Stimulated activated CD8-positive, alpha-beta memory T cell treated with anti-CD3 and anti-CD28 coated beads, Interleukin-12 subunit alpha, Interleukin-12 subunit beta, amount 100 ng/mL, for 1 hour (primary cell): ENCODE measurements around the gene PPL.
"Not testable (repeated sequence)": the region's sequence is repeated elsewhere in the genome, so short reads cannot be mapped to it uniquely, and the experiment has no call there.

Source experiments
- DNase-seq: peaks from one replicate; pipeline ENCODE4 v3.0.0-alpha.2; 2020; ENCODE audit warnings: low read depth

PPL gene

DNA sequence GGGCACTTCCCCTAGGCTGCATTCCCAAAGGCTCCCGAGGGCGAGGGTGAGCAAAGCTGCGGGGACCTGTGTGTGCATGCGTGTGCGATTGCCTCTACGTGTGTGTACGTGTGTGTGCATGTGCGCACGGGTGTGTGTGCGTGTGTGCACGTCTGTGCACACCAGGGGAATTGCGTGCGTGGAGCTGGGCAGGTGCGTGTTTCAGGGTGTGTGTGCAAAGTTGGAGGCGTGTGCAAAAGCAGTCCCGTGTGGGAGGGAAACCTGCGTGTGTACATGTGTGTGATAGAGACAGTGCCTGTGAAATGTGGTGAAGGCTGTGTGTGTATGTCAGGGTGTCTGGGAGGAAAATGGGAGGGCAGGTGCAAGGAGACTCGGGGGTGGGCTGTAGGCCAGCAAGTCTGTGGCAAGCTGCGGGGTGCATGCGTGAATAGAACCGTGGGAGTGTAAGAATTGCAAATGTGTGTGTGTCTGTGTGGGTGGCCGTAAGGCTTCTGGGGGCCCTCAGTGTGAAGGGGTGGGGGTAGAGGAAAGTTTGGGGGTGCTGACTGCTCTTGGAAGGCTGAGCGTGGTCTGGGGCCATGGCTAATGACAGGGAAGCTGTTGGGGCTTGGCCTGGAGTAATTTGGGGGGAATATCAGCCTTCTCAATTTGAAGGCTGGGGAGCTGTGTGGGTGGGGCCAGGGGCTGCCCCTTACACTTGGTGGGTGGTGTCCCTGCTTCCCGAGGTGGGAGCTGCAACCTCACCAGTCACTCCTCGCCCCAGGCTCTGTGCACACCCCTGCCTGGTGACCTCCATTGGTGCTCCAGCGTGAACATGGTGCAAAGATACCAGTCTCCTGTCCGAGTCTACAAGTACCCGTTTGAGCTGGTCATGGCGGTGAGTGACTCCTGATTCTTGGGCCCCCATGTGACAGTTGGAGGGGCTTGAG is 21.8 kb upstream of the PPL start:
- no peak for DNase-seq

DNA sequence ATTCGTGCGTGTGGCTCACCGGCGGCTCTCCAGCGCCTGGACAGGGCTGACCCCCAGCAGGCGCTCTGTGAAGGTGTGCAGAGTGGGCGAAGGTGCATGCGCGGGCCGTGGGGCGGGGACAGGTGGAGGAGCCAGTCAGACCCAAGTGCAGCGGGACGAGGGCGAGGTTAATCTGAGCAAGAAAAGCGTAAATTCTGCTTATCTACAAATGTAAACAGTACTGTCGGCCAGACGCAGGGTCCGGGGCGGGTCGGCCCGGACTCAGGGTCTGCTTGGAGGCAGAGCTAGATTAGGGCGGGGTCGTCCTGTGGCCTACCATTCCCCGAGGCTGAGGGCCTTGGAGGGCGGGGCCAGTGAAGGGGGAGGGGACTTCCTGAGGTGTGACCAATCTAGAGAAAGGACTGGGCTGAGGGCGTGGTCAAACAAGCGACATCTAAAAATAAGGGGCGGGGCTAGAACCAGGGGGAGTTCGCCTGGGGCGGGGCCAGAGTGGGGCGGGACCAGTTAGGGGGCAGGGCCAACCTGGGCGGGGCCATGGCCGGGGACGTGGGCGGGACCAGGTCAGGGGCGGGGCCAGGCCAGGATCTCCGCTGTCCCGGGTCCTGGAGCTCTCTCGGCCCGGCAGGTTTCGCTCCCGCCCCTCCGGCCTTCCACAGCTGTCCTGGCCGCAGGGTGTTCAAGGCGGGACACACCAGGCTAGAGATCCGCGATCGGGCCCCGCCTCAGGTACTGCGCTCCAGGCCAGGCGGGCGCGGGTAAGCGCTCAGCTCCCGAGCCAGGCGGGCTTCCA is 21.0 kb upstream of the PPL start, which contains the start of gene SEC14L5:
Gene SEC14L5, plus strand, starts transcription at position 611 of the 790 bp plus-strand sequence. CDS start 994 bp downstream, outside the sequence.
- peak; percentile 75 for DNase-seq

DNA sequence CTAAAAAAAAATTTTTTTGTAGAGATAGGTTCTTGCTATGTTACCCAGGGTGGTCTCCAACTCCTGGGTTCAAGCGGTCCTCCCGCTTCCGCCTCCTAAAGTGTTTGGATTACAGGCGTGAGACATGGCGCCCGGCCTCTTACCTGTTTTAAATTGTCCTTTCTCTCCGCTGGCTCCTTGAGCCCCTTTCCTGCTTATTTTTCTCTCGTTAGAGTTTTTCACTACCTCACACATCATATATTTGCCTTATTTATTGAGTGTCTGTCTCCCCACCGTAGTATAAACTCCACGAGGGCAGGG is 20.4 kb upstream of the PPL start:
- no peak for DNase-seq

DNA sequence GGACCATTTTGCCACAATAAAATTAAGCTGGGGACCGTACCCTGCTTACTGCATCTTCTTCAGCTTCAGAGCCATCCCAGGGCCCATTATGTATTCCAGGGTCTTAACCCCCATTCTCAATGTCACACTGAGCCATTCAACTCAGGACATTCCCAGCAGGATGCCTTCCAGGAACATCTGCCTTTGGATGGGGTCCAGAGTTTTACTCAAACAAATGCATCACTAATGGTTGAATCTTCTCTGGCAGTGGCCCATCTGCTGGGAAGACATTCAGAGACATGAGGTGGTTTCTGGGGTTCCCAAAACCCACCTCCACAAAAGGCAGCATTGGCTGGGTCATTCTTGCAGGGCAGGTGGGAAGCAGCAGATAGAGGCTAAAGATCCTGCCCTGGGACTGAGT is 17.8 kb upstream of the PPL start:
- no peak for DNase-seq

DNA sequence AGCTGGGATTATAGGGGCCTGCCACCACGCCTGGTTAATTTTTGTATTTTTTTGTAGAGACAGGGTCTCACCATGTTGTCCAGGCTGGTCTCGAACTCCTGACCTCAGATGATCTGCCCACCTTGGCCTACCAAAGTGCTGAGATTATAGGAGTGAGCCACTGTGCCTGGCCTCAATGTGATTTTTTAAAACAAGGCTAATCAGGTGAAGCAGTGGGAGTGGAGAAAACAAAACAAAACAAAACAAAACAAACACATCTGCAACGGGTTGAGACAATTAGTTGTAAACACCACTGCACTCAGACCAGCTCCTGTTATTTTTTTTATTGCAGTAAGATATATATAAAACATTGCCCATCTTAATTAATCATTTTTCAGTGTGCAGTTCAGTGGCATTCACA is 14.6 kb upstream of the PPL start:
- not testable (repeated sequence) for DNase-seq

DNA sequence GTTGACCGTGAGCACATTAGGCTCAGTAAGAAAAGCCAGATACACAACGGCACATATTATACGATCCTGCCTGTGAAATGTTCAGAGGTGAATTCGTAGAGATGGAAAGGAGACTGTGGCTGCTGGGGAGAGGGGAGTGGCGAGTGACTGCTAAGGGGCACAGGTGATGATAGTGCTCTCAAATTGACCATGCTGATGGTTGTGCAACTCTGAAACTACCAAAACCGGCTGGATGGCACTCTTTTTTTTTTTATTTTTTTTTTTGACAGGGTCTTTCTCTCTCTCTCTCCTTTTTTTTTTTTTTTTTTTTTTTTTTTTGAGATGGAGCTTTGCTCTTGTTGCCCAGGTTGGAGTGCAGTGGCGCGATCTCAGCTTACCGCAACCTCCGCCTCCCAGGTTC is 13.0 kb upstream of the PPL start:
- no peak for DNase-seq

DNA sequence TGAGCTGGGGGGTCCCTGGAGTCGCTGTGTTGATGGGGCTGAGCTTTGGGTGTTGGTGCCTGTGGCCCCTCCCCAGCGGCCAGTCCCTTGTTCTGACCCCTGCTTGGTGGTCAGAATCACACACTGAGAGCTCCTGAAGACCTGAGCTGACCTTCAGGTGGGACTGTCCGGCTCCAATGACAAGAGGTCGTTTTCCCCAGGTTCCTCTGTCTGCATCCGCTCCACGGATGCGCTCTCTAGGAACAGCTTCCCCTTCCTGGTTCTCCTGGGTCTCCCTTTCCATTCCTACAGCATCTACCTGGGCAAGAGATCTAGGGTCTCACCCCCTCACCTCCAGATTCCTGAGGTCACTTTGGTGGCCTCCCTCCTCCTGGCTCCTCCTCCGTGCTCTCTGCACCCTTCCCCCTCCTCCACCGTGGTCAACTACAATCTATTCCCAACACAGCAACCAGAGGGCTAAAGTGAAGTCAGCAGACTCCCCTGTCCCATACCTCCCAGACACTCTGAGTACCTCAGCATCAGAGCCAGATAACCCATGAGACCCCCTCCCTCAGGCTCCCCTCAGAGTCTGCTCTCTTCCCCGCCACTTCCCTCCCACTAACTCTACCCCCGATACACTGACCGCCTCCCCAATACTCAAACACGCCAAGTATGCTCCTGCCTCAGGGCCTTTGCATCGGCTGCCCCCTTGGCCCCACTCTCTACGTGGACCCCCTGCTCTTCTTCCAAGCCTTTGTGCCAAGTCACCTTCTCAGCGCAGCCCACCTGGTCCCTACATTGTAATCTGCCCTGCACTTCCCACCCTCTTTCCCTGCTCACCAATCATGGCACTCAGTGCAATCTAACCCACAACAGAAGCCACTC is 12.2 kb upstream of the PPL start:
- no peak for DNase-seq

DNA sequence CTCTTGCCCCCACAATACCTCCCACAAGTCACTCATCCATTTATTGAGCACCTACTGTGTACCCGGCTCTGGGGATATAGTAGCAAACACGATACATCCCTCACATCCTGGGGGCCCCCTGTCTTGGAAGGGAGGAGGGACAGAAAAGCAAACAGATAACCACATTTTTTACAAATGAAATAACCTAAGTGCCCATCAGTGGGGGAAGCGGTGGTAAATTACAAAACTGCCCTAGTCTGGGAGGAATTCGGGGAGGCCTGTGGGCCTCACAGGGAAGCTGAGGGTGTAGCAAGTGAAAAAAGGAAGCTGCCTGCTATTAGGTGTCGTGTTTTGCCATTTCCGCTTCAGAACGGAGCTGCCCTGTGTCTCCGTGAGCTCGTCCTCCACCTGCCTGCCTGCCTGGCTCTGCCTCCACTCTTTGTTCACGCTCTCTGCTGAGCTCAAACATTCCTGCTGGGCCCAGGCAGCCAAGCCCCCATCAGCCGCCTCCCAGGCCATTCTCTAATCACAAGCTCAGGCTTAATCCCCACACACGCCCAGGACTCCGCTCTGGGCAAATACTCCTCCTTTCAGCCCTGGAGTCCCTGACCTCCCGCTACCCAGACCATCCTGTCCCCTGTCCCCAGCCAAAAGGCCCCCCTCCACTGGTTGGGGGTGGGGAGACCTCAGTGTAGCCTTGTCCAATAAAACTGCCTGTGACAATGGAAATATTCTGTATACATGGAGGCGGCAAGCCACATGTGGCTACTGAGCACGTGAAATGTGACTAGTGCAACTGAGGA is 11.0 kb upstream of the PPL start:
- no peak for DNase-seq

DNA sequence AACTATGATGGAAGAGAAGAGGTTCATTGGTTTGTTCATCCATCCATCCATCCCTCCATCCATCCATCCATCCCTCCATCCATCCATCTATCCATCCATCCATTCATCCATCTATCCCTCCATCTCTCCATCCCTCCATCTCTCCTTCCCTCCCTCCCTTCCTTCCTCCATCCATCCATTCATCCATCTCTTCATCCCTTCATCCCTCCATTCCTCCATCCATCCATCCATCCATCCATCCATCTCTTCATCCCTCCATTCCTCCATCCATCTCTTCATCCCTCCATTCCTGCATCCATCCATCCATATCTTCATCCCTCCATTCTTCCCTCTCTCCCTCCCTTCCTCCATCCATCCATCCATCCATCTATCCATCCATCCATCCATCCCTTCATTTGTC is 10.0 kb upstream of the PPL start:
- DNase-seq: no peak

DNA sequence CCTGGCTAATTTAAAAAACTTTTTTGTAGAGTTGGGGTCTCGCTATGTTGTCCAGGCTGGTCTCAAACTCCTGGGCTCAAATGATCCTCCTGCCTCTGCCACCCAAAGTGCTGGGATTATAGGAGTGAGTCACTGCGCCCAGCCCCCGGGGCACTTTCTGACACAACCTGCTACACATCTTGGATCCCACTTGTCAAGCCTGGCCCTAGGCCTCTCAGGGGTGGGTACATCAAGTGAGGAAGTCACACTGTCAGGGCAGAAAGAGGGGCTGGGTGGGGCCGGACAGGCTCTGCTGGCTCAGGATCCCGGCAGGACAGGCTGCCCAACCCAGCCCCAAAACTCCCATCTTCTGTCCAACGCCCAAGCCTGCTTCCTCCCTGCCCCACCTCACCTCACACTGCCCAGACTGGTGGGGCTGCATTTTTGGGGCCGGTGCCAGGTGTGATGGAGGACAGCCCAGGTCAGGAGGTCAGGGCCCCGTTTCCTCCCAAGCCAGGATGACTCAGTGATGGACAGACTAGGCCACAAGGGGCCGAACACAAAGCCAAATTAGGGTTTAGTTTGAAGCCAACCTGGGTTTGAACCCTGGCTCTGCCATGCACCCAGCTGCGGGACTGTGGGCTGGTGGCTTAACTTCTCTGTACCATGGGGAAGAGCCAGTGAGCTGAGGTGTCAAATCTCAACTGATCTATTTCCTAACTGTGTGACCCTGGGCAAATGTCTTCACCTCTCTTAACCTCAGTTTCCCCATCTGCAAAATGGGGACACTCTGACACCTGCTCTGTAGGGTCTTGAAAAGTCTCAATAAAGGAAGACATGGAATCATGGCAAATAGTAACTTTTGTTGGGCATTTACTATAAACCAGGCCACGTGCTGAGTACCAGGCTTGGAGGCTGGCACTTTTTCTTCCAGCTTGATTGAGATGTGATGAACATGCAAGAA is 8.9 kb upstream of the PPL start:
- DNase-seq: no peak

DNA sequence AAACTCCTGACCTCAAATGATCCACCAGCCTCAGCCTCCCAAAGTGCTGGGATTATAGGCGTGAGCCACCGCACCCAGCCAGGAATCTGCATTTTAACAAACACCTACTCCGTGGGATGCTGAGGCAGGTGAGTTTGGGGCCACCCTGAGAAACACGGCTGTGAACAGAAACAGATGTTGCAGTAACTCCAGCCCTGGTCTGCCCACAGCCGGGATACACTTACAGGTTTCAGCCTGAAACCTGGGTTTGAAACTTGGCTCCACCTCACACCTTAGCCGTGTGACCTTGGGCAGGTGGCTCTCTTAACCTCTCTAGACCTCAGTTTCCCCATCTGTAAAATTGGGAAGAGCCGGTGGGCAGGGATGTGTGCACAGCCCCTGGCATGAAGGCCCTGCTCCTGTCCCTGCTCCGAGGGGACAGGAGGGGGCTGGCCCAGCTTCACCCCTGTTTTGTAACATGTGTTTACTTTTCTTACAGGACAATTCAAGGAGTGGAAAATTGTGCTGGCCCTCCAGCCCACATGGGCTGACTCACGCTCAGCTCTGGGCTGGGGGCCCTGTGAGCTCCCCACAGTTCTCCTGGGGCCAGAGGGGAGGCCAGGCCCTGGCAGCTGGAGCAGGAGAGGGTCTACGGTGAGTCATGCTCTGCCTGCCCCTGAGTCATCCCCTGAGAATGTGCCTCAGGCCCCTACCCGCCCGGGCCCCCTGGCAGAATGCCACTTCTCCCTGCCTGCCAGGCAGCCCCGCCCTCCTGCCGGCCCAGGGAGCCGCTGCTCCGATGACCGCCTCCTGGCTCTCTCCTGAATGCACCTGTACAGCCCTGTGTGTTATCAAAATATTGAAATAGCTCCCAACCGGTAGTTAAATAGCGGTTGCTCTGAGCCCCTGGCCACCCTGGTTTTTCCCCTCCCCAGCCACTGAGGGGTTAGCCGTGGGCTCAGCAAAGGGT is 7.7 kb upstream of the PPL start:
- DNase-seq: no peak

DNA sequence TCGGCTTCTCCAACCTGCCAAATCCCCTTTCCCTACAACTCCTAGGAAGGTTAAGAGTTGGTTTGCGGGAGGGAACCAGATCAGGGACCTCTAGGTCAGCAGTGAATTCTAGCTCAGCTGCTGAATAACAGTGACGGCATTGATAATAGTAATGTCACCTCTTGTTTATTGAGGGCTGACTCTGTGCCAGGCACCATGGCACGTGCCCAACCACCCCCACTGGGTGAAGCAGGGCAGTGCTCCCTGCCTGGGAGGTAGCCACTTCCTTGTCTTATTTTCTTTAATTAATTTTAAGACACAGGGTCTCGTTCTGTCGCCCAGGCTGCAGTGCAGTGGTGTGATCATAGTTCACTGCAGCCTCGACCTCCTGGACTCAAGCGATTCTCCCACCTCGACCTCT is 5.5 kb upstream of the PPL start:
- DNase-seq: no peak

DNA sequence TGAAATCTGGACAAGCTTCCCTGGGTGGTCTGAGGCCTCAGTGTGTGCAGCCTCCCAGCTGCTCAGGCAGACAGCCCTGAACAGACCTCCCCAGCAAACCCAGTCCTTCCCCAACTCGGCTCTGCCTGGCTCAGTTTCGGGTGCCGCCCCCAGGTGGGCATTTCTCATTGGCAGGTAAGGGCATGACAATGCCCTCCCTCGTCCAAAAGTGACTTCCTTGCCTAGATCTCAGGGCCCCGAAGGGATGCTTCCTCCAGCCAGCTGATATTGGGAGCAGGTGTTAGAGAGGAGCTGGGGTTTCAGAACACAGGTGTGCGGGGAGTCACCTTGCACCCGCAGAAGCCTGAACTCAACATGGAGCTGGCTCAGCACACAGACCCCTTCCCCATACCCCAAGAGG is 3.8 kb upstream of the PPL start:
- no peak for DNase-seq

DNA sequence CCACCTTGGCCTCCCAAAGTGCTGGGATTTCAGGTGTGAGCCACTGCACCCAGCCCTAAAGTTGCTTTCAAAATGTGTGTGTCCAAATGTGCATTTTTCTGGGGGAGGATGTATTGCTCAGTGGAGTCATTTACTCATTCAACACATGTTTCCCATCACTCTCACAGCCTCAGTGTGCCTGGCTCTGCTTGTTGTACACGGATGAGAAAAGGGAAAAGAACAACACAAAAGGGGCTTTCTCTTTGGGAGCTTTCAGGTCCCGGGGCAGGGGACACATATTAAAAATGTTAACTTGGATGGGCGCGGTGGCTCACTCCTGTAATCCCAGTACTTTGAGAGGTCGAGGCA is 1.7 kb upstream of the PPL start:
- no peak for DNase-seq

DNA sequence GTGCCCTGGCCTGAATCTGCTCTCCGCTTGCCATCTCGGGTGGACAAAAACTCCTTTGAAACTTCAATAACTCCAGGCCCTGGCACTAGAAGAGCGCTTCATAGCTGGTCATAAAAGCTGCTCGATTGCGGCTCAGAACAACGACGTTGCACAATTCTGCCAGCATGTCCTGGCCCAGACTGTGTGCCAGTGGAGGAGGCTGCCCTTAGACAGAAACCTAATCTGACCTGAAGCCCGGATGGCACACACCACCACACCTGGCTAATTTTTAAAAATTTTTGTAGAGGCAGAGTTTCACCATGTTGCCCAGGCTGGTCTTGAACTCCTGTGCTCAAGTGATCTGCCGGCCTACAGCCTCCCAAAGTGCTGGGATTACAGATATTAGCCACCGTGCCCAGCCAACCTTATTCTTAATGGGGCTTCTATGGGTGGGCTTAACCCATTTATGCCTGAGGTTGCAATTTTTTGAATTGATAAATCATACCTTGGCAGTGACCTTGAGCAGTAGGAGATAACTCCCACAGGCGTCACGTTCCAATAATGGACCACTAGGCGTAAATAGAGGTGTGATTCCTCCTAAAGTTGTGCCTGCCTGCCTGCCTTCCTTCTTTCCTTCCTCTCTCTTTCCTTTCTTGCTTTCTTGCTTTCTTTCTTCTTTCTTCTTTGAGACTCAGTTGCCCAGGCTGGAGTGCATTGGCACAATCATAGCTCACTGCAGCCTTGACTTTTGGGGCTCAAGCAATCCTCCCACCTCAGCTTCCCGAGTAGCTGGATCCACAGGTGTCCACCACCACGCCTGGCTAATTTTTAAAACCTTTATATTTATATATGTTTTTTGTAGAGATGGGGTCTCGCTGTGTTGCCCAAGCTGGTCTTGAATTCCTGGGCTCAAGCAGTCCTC is 1.1 kb upstream of the PPL start:
- no peak for DNase-seq

DNA sequence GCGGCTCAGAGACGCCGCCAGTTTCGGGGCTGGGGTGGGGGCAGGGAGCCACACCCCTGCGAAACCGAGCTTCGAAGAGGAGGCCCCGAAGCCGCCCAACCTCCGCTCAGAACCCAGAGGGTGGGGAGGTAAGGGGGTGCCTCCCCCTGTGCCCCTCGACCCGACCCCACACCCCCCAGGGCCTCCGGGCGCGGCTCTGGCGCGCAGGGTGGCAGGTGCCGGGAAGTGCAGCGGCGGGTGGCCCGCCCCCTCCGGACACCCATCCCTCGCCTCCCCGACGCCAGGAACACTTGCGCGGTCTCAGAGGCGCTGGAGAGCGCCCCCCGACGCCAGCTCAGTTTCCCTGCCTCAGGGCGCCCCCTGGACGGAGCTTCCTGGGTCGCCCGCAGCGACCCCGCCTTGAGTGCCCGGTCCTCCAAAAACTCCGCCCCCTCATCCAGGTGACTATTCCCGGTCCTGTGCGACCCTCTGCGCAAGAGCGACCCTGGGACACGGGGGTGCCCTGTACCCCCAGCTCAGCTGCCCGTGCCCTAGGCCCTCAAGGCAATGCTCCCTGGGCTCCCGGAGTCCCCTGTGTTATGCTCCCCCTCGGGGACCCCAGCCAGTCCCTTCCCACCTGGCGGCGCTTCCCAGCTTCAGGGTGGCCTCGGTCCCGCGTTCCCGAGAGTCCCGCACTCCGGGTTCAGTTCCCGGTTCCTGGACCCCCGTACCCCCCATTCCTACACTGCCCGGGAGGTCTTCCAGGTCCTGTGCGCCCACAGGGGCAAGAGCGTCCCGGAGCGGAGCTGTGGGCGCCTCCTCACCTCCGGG is 562 bp downstream of the PPL start:
- no peak for DNase-seq

DNA sequence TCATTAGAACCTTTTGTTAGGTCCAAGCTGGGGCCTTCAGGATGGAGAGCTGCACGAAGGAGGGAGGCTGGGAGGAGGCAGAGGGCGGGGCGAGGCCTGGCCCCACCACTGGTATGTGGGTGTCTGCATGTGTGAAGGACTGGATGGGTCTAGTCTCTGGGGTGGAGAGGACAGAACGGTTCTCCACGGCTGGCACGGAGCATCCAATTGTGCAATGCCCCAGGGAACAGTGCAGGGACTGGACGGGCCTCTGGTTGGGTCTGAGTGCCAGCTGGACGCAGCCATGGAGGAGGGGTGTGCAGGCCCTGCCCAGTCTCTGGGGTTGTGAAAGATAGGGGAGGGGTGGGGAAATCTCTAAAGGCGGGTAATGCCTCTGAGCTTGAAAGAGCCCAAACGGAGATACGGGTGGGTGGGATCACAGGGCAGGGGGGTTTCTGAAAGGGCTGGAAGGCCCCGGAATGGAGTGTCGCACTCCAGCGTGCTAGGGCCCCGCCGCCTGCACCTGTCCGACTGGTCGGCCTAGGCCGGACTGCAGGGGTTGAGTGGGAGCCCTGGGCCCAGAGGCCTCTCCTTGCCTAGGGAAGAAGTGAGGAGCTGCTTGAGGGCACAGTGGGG is 1.6 kb downstream of the PPL start:
- no peak for DNase-seq
